Upper lobe of right lung (tissue), 1 donor: Measurements from ENCODE around the gene ZGPAT. TPM values are rescaled to one million over a fixed set of nuclear protein-coding genes. Genes with fewer than 3 reads are reported as not detected.
"Not testable (repeated sequence)": the region's sequence is repeated elsewhere in the genome, so short reads cannot be mapped to it uniquely, and the experiment has no call there.

Experiments used
- ATAC-seq: fragments of 200-7000 bp; cut with Tn5 transposase; one replicate; pipeline ENCODE4 v1.9.1; 2020; ENCODE audit warnings: mild to moderate bottlenecking, moderate library complexity
- DNase-seq: peaks from one replicate; pipeline ENCODE4 v3.0.0-alpha.2; 2020
- H3K27ac ChIP-seq: fragments of 200-600 bp; one replicate; pipeline ENCODE4 v1.8.0; 2022
- H3K27me3 ChIP-seq: fragments of 200-600 bp; one replicate; pipeline ENCODE4 v1.8.0; 2022; ENCODE audit warnings: mild to moderate bottlenecking
- H3K36me3 ChIP-seq: fragments of 200-600 bp; one replicate; pipeline ENCODE4 v1.8.0; 2022
- H3K4me1 ChIP-seq: fragments of 200-600 bp; one replicate; pipeline ENCODE4 v1.8.0; 2022
- H3K4me3 ChIP-seq: fragments of 200-600 bp; one replicate; pipeline ENCODE4 v1.8.0; 2022; ENCODE audit warnings: mild to moderate bottlenecking
- H3K9me3 ChIP-seq: fragments of 200-600 bp; one replicate; pipeline ENCODE4 v1.8.0; 2022
- intact Hi-C: fragments of 100-400 bp; cut with DNase I; formaldehyde crosslinking; loops from one replicate; pipeline ENCODE4 v1.11.0; 2022
- total RNA-seq: library from RNA; stranded (reverse); fragmentation: NEBNext Ultra II Directional; extraction: Animal tissue kit (Norgen Biotek cat#: 25700); gene quantifications from one replicate; pipeline ENCODE4 v1.2.1, GENCODE V29; 2021
- TF ChIP-seq, protein P1 (sequence below): fragments of 200-600 bp; IDR thresholded peaks from one replicate; pipeline ENCODE4 v1.8.0; 2022; ENCODE audit warnings: antibody characterized with exemption
- donor health status: DM: no; HTN: yes; CAD: no; lungs with severe emphysema.

Gene ZGPAT
- total RNA-seq, 1 donor from 2014 or later: 27.6 TPM

DNA sequence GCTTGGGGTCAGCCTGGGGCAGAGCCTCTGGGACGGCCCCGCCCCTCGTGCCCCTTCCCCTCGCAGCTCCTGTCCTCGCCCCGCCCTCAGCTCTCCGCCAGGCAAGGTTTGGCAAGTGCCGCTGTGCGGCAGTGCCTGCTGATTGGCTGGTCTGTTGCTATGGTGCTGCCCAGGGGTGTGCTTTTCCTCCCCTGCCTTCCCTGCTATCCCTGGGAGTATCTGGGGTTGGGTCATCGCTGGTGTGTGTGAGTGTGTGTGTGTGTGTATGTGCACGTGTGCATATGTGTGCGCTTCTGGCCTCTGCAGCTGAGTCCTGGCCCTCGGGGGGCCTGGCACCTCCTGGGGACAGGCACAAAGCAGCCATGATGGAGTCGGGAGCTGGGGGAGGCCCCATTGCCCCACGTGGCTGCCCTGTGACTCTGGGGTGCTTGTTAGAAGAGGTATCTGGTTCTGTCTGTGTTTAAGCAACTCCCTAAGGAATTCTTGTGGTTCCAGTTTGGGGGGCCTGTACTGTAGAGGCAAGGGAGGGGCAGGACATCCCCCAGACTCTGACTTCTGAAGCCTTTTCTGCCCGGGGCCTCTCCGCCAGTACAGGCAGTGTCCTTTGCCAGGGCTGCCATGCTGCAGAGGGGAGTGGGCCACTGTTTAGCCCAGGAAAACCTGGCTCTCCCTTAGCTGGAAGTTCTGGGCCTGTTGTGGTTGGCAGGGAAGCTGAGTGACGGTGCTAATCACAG, 42.8 kb upstream of the ZGPAT start:
- no peak for ATAC-seq
- no peak overlapping the region for H3K27ac ChIP-seq
- no peaks in the 10 kb centered on the region for H3K4me1 ChIP-seq
- intact Hi-C loops: no loop called here
- DNase-seq: no peak
- peaks cover 49% of the 10 kb centered on the region for H3K36me3 ChIP-seq
- H3K4me3 ChIP-seq: no peak overlapping the region
- H3K9me3 ChIP-seq: no peaks in the 10 kb centered on the region
- TF ChIP-seq, protein P1, sequence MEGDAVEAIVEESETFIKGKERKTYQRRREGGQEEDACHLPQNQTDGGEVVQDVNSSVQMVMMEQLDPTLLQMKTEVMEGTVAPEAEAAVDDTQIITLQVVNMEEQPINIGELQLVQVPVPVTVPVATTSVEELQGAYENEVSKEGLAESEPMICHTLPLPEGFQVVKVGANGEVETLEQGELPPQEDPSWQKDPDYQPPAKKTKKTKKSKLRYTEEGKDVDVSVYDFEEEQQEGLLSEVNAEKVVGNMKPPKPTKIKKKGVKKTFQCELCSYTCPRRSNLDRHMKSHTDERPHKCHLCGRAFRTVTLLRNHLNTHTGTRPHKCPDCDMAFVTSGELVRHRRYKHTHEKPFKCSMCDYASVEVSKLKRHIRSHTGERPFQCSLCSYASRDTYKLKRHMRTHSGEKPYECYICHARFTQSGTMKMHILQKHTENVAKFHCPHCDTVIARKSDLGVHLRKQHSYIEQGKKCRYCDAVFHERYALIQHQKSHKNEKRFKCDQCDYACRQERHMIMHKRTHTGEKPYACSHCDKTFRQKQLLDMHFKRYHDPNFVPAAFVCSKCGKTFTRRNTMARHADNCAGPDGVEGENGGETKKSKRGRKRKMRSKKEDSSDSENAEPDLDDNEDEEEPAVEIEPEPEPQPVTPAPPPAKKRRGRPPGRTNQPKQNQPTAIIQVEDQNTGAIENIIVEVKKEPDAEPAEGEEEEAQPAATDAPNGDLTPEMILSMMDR: no peak
- no peaks in the 10 kb centered on the region for H3K27me3 ChIP-seq

DNA sequence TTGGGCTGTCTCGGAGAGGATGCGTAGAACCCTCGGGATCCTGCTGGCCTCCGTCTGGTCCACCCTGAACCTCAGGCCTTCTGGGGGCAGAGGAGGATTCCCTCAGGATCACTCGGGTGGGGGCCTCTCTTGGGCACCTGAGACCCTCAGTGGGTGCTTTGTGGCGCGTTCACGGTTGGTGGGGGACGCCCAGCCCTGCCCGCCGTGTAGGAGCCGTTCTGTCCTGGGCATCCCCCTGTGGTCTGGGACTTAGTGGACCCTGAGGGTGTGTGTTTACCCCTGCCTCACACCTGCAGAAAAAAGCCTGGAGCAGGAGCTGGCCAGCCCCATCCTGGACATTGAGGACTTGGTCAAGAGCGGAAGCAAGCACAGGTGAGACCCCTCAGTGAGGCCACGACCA, 42.1 kb upstream of the ZGPAT start:
- no peak overlapping the region for H3K4me3 ChIP-seq
- no peaks in the 10 kb centered on the region for H3K9me3 ChIP-seq
- H3K27me3 ChIP-seq: no peaks in the 10 kb centered on the region
- TF ChIP-seq, protein P1: no peak
- no peak overlapping the region for H3K27ac ChIP-seq
- no peaks in the 10 kb centered on the region for H3K4me1 ChIP-seq
- no peak for ATAC-seq
- intact Hi-C loops: no loop called here
- DNase-seq: no peak
- peaks cover 49% of the 10 kb centered on the region for H3K36me3 ChIP-seq

DNA sequence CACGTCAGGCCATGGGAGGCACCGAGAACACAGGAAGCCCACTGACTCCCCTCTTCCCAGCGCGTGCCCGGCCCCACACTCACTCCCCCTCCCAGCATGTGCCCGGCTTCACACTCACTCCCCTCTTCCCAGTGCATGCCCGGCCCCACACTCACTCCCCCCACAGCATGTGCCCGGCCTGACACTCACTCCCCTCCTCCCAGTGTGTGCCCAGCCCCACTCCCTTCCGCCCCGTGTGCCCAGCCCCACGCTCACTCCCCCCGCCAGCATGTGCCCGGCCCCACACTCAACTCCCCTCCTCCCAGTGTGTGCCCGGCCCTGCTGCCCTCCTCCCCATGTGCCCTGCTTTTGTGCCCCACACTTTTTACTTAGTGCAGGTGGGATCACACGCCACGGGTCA, 40.0 kb upstream of the ZGPAT start:
- ATAC-seq: no peak

DNA sequence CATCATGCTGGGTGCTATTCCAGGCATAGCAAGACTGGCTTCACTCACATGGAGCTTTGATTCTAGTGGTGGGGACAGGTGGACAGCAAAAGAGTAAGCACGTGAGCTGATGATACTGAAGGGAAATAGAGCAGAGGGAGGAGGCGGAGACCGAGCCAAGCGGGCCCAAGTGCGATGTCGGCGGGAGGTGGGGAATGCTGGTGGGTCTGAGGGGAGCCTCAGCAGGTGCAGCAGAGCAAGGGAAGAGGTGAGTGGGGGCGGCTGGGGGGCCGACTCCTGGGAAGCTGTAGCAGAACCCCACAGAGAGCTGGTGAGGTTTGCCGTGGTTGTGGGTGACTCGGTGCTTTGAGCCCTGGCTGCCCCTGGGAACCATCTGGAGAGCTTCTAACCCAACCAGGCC, 39.5 kb upstream of the ZGPAT start:
- no peaks in the 10 kb centered on the region for H3K27me3 ChIP-seq
- ATAC-seq: no peak
- H3K36me3 ChIP-seq: peaks cover 30% of the 10 kb centered on the region
- TF ChIP-seq, protein P1: no peak
- no peak overlapping the region for H3K4me3 ChIP-seq
- no peaks in the 10 kb centered on the region for H3K9me3 ChIP-seq
- H3K4me1 ChIP-seq: no peaks in the 10 kb centered on the region
- intact Hi-C loops: no loop called here
- H3K27ac ChIP-seq: no peak overlapping the region
- DNase-seq: no peak

More for the DNA sequence above, 40.0 kb upstream of the ZGPAT start:
- Histone ChIP-seq H3K27me3 (no peaks in the 10 kb centered on the region), H3K9me3 (no peaks in the 10 kb centered on the region), H3K36me3 (peaks cover 35% of the 10 kb centered on the region), H3K4me3 (no peak overlapping the region), H3K4me1 (no peaks in the 10 kb centered on the region), H3K27ac (no peak overlapping the region)
- intact Hi-C loops: no loop called here
- no peak for DNase-seq
- TF ChIP-seq, protein P1: no peak

DNA sequence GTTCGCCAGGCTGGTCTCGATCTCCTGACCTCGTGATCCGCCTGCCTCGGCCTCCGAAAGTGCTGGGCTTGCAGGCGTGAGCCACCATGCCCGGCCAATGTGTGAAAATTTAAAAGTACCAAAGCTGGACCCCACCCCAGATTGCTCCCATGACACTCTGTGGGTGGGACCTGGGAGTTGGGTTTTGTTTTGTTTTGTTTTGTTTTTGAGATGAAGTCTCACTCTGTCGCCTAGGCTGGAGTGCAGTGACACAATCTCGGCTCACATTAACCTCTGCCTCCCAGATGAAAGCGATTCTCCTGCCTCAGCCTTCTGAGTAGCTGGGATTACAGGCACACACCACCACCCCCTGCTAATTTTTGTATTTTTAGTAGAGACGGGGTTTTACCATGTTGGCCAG, 36.1 kb upstream of the ZGPAT start:
- peaks cover 44% of the 10 kb centered on the region for H3K36me3 ChIP-seq

DNA sequence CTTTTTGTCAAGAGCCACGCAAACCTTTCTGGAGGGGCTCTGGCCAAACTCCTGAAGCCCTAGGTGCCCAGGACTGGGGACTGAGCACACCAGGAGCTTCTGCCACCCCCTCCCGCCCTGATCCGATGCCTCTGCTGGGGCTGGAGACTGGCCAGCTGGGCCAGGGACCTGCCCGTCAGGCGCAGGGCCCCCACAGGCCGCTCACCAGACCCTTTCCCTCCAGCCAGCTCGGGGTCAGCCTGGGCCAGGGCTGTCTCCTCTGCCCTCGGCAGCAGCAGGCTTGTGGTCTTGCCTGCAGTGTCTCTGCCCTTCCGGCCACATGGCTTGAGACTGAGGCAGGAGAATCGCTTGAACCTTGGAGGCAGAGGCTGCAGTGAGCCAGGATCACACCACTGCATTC, 35.2 kb upstream of the ZGPAT start:
- no peaks in the 10 kb centered on the region for H3K4me1 ChIP-seq
- no peak overlapping the region for H3K4me3 ChIP-seq
- H3K36me3 ChIP-seq: peaks cover 39% of the 10 kb centered on the region
- TF ChIP-seq, protein P1: no peak
- intact Hi-C loops: no loop called here
- no peak for DNase-seq
- ATAC-seq: no peak
- H3K27me3 ChIP-seq: no peaks in the 10 kb centered on the region
- no peak overlapping the region for H3K27ac ChIP-seq
- H3K9me3 ChIP-seq: no peaks in the 10 kb centered on the region

More for the DNA sequence above, 36.1 kb upstream of the ZGPAT start:
- DNase-seq, H3K9me3 ChIP-seq, H3K4me3 ChIP-seq, H3K4me1 ChIP-seq, ATAC-seq, H3K27me3 ChIP-seq, intact Hi-C loops, H3K27ac ChIP-seq: not testable (repeated sequence)
